ENCODE measurements around the gene CLEC3B. TPM values are rescaled to one million over a fixed set of nuclear protein-coding genes. Genes with fewer than 3 reads are reported as not detected.

Gene CLEC3B
- total and polyA plus RNA-seq, 12 donors, result 34.8 to 355 (median 59.4) TPM

DNA sequence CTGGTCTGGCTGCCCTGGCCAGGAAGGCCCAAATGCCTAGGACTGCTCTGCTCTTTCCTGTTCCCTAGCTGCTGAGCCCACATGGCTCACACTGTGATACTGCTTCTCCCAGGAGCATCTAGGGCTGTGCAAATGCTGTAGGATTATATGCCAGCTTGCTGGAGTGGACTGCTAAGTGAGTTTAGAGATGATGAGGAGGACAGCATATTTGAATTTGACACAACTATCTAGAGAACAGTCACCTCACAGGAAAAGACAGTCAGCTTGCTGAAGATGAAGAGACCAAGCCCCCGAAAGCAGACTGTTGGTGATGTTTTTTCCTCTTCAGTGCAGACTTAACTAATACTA lies 39.2 kb downstream of the CLEC3B start:
- DNase-seq, result no peak
- peak overlapping the region in 8 of 10 donors; percentile 1 to 88 (median 8) for H3K27ac ChIP-seq
- peaks cover 0 to 53% (median 8%) of the 10 kb centered on the region in 9 donors for H3K4me1 ChIP-seq
- no peak overlapping the region for H3K4me3 ChIP-seq
- no peaks in the 10 kb centered on the region for H3K27me3 ChIP-seq
- H3K36me3 ChIP-seq, result no peaks in the 10 kb centered on the region
- ATAC-seq, result peak in 3 of 8 donors; percentile 6 to 26 (median 23)
- TF ChIP-seq, protein P1, sequence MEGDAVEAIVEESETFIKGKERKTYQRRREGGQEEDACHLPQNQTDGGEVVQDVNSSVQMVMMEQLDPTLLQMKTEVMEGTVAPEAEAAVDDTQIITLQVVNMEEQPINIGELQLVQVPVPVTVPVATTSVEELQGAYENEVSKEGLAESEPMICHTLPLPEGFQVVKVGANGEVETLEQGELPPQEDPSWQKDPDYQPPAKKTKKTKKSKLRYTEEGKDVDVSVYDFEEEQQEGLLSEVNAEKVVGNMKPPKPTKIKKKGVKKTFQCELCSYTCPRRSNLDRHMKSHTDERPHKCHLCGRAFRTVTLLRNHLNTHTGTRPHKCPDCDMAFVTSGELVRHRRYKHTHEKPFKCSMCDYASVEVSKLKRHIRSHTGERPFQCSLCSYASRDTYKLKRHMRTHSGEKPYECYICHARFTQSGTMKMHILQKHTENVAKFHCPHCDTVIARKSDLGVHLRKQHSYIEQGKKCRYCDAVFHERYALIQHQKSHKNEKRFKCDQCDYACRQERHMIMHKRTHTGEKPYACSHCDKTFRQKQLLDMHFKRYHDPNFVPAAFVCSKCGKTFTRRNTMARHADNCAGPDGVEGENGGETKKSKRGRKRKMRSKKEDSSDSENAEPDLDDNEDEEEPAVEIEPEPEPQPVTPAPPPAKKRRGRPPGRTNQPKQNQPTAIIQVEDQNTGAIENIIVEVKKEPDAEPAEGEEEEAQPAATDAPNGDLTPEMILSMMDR (IDR thresholded peaks at IDR 0.05), result no peak
- intact Hi-C loops (cut with DNase I), result no loop called here
- 94 to 100% methylated on average over 1 of the region's 1 CpG for WGBS, 2 donors
- H3K9me3 ChIP-seq, result no peaks in the 10 kb centered on the region

DNA sequence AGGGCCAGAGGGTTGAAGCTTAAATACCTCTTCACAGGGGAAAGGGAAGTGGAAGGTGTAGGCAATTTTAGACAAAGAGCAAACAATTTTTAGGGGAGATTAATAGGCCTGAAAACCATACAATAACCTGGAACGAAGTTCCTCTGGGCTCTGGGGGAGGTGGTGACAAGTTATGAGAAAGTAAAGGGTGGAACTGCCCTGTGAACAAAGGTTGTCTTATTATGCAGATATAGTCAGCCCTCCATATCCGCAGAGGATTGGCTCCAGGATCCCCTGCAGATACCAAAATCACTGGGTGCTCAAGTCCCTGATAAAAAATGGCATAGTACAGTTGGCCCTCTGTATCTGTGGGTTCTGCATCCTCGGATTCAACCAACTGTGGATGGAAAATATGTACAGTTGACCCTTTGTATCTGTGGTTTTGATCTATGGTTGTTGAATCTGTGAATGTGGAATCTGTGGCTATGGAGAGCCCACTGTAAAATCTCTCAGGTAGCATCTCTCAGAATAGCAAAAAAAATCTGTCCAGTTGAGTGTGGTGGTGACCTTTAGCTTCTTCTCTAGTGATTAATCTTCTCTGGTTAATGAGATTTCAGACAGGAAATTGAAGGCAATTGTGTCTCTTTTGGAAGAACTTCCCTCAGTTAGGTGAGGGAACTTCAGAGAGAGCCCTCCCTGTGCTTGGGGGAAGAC lies 40.2 kb downstream of the CLEC3B start:
- WGBS, 2 donors, result 84 to 88% methylated on average over 3 of the region's 3 CpGs
- no peaks in the 10 kb centered on the region for H3K9me3 ChIP-seq
- ATAC-seq (no peak), DNase-seq (no peak)
- peak overlapping the region in 1 of 10 donors; percentile 88 for H3K27ac ChIP-seq
- no peaks in the 10 kb centered on the region for H3K27me3 ChIP-seq
- H3K4me3 ChIP-seq, result no peak overlapping the region
- H3K36me3 ChIP-seq, result no peaks in the 10 kb centered on the region
- TF ChIP-seq, protein P1 (IDR thresholded peaks at IDR 0.05), result no peak
- intact Hi-C loops (cut with DNase I), result no loop called here
- H3K4me1 ChIP-seq, result peaks cover 0 to 52% (median 8%) of the 10 kb centered on the region in 9 donors

DNA sequence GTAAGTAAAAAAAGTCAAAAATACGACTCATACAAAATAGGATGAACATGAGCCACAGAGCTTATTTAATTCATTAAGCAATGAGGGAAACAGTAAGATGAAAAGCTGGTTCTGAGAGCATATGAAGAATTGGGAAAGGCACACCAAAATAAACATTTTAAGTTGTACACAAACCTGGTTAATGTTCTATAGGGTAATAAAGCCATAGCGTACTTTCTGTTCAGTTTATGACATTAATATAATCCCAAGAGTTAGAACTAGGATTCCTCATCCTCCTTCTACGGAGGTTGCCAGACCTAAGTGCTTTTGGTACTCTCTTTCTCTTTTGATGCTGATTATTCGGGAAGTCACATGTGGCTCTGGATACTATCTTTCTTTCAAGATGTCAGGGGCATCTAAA lies 41.4 kb downstream of the CLEC3B start:
- H3K9me3 ChIP-seq, result no peaks in the 10 kb centered on the region
- intact Hi-C loops (cut with DNase I), result no loop called here
- no peaks in the 10 kb centered on the region for H3K36me3 ChIP-seq
- H3K27me3 ChIP-seq, result no peaks in the 10 kb centered on the region
- no peak overlapping the region for H3K4me3 ChIP-seq
- TF ChIP-seq, protein P1 (IDR thresholded peaks at IDR 0.05), result no peak
- DNase-seq (no peak), ATAC-seq (no peak)
- WGBS, 2 donors, result 73 to 85% methylated on average over 3 of the region's 4 CpGs
- H3K27ac ChIP-seq, result no peak overlapping the region
- H3K4me1 ChIP-seq, result peaks cover 0 to 39% (median 8%) of the 10 kb centered on the region in 9 donors

DNA sequence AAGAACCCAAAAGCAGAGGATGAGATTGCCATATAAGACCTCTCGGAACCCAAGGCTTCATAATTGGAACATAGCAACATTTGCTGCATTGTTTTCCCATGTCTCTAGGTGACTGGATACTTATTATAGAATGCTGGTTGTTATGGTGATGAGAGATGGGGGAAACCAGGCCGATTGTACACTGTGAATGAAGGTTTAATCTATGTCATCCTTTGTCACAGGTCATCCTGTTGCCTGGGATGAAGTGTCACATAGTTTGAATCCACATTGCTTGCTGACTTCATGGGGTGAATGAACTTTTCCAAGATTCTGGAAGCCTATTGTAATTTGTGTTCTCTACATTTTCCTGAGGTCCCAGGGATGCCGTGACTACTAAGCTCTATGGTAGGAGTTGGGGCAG lies 41.8 kb downstream of the CLEC3B start:
- 73 to 78% methylated on average over 3 of the region's 3 CpGs for WGBS, 2 donors
- TF ChIP-seq, protein P1 (IDR thresholded peaks at IDR 0.05), result no peak
- no peak overlapping the region for H3K4me3 ChIP-seq

More for the DNA sequence above, 41.8 kb downstream of the CLEC3B start:
- Histone ChIP-seq H3K9me3 (no peaks in the 10 kb centered on the region), H3K4me1 (peaks cover 0 to 35% (median 8%) of the 10 kb centered on the region in 9 donors), H3K36me3 (no peaks in the 10 kb centered on the region), H3K27ac (no peak overlapping the region), H3K27me3 (no peaks in the 10 kb centered on the region)
- intact Hi-C loops (cut with DNase I), result no loop called here
- DNase-seq, result no peak
- no peak for ATAC-seq

All from heart right ventricle (tissue), 16 donors.